HL-60/S4 treated with retinoic acid at 250 ng/mL for 4 days and 3 days (cell line): Measurements from ENCODE around the gene TPSG1.
"Not testable (repeated sequence)": the region's sequence is repeated elsewhere in the genome, so short reads cannot be mapped to it uniquely, and the experiment has no call there.

ENCODE experiments used
- in situ Hi-C: fragments of 300-500 bp; cut with MboI; formaldehyde crosslinking; loops from 2 replicates; pipeline ENCODE4 v1.7.0; 2022; ENCODE audit warnings: low sequenced_read_pairs

Gene TPSG1

DNA sequence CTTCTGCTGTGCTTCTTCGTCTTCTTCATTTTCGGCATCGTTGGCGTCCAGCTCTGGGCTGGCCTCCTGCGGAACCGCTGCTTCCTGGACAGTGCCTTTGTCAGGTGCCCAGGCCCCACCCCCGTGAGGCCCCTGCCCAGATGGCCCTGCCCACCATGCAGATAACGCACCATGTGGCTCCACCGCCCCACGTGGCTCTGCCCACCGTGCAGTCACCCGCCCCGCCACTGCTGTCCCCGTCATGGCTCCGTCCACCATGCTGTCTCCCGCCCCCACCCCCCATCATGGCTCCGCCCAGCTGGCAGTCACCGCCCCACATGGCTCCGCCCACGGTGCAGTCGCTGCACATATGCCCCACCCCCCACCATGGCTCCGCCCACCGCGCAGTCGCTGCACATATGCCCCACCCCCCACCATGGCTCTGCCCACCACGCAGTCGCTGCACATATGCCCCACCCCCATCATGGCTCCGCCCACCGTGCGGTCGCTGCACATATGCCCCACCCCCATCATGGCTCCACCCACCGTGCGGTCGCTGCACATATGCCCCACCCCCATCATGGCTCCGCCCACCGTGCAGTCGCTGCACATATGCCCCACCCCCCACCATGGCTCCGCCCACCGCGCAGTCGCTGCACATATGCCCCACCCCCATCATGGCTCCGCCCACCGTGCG is 26.3 kb downstream of the TPSG1 start:
- in situ Hi-C loops, result not testable (repeated sequence)

DNA sequence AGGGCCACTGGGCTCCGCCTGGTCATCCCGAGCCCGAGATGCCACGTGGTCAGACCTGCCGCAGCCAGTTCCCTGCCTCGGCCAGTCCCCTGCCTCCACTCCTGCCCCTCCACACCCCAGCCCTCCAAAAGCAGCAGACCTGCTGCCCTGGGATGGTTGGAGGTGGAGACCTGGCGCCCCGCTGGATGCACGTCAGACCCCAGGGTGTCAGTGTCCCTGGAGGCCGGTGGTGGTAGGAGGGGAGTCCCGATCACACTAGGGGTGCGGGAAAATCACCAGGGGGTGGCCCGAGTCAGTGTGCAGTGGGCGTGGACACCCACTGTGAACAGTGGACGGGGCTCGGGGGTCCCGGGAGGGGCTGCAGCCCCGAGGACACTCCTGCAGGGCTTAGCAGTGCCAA is 26.9 kb downstream of the TPSG1 start:
- in situ Hi-C loops, result no loop called here

DNA sequence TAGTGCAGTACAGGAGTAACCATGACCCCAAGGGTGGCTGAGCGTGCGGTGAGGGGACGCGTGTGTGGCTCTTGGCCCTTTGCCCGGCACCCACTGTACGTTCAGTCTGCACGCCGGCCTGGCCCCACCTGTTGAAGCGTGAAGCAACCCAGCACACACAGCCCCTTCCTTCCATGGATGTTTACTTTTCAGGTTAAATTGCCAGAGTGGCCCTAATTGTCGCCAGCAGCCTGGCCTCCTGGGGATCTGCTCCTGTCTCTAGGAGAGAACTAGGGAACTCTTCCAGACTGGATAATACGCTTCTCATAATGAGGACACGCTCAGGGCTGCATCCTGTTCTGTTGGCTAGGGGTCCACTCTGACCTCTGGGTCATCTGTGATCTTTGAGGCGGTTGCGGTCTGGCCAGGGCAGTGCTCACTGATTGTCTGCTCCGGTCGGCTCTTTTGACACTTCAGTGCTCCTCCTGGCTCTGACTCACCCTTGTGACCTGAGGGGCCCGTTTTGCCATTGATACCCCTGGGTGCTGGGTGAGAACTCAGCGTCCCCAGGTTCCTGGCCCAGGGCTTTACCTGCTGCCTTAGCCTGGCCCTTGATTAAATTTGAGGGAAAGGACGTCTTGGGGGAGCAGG is 27.7 kb downstream of the TPSG1 start:
- in situ Hi-C loops, result no loop called here

DNA sequence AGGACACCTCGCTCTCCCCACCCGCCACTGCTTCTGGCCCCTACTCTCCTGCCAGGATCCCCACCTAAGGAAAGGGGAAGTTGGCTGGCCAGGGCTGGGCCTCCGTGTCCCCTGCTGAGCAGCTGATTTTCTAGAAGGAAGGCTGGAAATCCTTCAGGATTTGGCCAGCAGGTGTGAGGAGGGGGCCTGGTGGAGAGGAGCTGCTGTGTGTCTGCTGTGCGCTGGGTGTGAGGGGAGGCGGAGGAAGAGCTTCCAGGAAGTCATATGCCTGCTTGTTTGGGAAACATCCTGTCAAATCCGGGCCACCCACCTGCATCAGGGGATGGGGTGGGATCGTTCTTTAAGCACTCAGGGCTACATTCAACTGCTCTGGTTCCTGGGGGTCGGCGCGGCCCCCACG is 28.6 kb downstream of the TPSG1 start:
- in situ Hi-C loops, result no loop called here

DNA sequence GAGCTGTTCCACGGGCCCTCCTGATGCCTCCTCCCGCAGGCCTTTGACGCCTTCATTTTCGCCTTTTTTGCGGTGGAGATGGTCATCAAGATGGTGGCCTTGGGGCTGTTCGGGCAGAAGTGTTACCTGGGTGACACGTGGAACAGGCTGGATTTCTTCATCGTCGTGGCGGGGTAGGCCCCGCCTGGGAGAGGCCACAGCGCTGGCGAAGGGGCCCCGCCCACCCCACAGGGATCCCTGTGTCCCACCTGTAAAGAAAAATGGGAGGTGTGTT is 29.7 kb downstream of the TPSG1 start:
- in situ Hi-C loops, result no loop called here

DNA sequence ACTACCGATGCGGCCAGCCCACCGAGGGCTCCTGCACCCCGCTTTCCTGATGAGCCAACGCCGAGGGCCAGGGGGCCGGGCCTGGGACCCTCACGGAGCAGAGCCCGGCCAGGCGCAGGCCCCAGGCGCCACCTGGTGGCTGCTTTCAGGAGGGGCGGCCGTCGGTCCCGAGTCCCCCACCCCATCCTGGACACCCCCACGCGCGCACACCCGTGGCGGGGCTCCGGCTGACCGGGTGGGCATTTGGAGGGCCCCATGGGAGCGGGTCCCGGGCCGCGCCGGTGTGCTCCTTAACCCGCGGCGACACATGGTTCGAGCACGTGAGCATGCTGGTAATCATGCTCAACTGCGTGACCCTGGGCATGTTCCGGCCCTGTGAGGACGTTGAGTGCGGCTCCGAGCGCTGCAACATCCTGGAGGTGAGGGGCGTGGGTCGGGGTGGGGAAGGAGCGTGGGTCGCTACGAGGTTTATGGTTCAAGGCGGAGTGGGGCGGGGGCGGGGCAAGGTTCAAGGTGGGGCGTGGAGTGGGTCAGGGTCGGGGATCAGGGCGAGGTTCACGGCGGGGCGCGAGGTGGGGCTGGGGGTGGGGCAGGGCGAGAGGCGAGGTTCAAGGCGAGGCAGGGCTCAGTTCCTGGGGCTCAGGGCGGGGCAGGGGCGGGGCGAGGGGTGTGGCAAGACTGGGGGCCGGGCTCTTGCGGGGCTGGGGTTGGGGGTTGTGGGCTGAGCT is 30.2 kb downstream of the TPSG1 start:
- in situ Hi-C loops, result no loop called here

DNA sequence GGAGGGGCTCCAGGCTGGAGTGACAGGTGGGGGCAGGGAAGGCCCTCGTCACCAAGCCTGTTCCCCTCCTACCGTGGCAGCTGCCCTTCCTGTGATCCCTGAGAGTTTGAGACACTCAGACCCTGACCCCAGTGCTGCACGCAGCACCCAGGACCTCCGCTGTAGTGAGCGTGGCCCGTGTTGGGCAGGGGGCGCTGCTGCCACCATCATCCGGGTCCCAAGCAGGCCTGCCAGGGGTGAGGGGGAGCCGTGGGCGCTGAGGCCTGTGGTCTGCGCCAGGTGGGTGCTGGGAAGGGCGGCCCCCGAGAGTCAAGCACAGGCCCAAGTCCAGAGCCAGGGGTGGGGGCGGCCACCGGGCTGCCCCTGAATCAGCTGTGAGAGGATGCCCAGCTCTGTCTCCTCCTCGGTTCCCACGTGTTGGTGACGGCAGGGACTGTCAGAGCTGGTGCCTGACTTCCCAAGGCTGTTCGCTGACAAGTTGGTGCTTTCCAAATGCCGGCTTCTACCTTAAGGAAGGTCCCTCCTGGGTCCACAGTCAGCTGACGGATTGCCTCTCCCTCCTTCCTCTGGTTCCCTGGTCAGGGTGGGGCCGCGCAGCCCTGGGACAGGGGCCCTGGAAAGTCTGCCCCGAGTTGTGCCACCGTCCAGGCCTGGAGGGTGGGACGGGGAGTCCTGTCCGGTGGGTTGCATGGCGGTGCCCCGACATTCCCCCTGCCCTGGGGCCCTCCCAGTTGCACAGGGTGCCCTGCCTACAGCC is 31.1 kb downstream of the TPSG1 start:
- in situ Hi-C loops, result no loop called here

DNA sequence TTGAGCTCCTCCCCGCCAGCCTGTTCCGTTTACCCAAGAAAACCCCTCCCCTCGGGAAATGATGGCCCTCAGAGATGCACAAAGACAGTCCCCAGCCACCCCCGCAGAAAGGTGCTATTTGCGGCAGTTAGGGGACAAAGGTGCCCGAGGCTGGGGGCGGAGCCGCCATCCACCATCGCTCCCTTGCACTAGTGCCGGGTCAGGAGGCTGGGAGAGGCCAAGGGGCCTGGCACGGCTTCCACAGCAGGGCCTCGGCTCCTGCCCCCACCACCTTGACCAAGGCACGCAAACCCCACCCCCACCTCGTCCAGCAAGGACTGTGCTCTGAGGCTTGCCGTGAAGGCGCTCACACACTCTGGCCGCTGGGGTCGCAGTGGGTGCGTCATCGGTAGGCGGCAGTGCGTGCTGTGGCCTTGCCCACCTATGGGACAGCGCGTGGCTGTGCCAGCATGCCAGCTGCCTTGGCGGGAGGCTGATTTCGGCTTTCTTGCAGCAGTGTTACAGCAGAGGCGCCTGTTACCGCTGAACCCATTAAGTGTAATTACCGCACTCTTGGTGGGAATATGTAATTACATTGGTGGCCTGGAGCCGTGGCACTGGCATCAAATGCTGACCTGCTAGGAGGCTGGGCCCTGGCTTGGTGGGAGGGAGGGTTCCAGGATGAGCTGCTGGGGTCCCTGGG is 31.8 kb downstream of the TPSG1 start:
- in situ Hi-C loops, result no loop called here

DNA sequence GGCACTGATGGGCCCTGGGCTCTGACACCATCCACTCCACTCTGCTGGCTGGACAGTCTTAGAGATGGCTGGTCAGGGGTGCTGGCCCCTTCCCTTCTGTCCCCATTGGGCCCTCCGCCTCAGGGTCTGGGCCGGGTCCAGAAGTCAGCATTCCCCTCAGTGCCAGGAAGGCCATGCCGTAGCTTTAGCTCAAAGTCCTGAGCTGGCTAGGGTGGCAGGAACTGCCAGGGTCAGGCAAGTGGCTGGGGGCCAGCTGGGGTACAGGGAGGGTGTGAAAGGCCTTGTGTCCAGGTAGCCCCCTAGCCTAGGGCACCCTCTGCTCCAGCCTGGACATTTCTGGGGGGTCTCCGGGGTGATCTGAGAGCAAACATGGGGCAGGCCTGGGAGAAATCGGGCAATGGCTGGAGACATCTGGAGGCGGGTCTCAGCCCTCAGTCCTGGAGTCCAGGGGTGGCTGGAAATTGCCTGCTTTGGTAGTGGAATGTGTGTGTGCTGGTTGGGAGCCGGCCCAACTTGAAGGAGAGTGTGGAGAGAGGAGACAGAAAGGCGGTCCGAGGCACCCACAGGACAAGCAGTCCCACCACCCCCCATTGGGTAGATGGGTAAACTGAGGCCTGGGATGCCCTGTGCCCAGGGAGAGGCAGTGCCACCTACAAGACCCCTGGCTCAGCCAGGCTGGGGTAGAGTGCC is 32.5 kb downstream of the TPSG1 start:
- in situ Hi-C loops, result no loop called here

DNA sequence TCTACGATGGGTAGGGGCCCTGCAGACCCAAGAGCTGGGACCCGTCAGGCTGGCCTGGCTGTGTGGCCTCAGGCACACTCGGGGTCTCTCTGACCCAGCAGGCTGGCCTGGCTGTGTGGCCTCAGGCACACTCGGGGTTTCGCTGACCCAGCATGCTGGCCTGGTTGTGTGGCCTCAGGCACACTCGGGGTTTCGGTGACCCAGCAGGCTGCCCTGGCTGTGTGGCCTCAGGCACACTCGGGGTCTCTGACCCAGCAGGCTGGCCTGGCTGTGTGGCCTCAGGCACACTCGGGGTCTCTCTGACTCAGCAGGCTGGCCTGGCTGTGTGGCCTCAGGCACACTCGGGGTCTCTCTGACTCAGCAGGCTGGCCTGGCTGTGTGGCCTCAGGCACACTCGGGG is 34.3 kb downstream of the TPSG1 start:
- in situ Hi-C loops, result not testable (repeated sequence)

DNA sequence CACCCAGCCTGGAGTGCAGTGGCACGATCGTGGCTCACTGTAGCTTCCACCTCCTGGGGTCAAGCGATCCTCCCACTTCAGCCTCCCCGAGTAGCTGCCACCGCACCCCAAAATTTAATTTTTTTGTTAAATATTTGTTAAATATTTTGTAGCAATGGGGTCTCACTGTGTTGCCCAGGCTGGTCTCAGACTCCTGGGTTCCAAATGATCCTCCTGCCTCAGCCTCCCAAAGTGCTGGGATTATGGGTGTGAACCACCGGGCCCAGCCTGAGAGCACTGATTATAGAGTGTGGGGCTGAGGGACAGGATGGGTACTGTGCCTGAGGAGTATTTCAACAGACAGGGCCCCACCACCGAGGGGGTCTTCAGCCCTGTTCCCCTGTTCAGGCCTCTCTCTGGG is 35.6 kb downstream of the TPSG1 start:
- in situ Hi-C loops, result no loop called here

DNA sequence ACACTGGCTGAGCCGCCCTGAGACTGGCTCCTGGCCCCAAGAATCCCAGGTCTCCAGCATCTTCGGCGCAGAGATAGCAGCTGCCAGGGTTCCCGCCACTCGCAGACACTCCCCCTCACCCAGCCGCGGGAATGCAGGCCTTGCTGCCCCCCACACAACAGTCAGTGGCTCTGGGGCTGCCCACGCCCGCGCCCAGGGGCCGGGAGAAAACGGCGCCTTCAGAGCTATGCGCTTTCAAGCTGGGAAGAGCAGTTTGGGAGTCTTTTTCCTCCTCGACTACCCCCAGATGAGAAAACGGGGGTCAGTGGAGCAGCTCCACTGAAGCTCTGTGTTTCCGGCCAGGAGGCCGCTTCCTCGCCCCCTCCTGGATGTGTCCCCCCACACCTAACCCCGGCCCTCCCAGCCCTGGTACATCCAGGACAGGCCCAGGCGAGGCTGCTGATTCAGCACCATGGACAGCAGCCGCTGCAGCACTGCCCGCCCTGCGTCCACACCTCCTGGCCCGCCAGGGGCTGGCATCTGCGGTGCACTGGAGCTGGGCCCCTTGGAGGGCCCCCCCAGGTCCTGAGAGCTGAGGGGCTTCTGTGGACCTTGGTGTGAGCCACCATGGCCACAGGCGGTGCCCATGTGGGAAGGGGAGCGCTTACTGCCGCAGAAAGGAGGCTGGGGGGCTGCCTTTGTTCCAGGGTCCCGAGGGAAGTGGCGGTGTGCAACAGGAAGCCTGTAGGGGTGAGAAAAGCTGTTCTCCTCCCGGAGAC is 36.5 kb downstream of the TPSG1 start:
- in situ Hi-C loops, result no loop called here

DNA sequence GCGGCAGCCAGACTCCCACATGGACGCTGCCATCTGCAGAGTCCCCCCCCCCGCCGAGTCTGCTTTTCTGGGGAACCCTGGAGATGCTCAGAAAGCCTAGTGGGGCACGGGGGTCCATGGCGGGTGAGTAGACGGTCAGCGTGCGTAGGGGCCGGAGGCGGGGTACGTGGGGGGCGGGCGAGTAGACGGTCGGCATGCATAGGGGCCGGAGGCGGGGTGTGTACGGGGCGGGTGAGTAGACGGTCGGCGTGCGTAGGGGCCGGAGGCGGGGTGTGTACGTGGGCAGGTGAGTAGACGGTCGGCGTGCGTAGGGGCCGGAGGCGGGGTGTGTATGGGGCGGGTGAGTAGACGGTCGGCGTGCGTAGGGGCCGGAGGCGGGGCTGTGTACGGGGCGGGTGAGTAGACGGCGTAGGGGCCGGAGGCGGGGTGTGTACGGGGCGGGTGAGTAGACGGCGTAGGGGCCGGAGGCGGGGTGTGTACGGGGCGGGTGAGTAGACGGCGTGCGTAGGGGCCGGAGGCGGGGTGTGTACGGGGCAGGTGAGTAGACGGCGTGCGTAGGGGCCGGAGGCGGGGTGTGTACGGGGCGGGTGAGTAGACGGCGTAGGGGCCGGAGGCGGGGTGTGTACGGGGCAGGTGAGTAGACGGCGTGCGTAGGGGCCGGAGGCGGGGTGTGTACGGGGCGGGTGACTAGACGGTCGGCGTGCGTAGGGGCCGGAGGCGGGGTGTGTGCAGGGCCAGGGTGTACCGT is 39.4 kb downstream of the TPSG1 start:
- in situ Hi-C loops, result not testable (repeated sequence)

DNA sequence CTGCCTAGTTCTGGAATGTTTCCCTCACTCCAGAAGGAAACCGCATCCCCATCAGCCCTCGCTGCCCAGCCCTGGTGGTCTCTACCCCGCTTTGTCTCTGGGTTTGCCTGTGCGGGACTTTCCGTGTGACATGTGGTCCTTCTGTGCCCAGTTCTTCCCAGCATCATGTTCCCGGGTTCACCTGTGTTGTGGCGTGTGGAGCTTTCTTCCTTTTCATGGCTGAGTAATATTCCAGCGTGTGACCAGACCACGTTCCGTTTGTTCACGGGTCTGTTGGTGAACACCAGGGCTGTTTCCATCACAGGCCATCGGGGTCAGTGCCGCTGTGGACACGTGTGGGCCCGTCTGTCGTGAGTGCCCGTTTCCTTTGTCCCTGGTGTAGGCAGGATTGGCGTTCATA is 40.1 kb downstream of the TPSG1 start:
- in situ Hi-C loops, result no loop called here

DNA sequence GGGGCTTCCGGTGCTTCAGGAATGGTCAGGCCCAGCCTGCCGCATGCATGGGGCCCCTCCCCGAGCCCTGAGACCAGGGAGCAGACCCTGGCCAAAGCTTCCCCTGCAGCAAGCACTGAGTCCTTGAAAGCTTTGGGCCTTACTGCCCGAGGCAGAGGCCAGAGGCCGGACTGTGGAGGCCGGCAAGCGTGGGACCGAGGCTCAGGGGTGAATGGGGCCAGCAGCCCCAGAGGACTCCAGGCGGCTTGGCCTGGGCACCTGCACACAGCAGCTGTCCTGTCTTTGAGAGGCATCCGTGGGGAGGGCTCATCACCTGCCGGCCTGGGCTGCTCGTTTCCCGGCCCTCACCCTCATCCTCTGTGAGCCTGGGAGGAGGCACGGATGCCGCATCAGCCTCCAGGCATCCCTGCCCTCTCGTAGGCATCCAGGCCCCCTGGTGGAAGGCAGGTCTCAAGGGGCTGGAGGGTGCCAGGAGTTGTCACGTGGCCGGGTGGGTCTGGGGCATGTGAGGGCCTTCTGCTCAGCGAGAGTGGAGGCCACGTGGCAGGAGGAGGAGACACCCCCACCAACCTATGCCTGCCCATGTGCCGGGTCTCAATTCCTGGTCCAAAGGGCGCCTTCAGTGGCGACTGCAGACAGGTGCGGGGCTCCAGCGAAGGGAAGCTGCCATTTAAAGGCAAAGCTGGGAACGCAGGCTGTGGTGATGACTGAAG is 40.8 kb downstream of the TPSG1 start:
- in situ Hi-C loops, result no loop called here

DNA sequence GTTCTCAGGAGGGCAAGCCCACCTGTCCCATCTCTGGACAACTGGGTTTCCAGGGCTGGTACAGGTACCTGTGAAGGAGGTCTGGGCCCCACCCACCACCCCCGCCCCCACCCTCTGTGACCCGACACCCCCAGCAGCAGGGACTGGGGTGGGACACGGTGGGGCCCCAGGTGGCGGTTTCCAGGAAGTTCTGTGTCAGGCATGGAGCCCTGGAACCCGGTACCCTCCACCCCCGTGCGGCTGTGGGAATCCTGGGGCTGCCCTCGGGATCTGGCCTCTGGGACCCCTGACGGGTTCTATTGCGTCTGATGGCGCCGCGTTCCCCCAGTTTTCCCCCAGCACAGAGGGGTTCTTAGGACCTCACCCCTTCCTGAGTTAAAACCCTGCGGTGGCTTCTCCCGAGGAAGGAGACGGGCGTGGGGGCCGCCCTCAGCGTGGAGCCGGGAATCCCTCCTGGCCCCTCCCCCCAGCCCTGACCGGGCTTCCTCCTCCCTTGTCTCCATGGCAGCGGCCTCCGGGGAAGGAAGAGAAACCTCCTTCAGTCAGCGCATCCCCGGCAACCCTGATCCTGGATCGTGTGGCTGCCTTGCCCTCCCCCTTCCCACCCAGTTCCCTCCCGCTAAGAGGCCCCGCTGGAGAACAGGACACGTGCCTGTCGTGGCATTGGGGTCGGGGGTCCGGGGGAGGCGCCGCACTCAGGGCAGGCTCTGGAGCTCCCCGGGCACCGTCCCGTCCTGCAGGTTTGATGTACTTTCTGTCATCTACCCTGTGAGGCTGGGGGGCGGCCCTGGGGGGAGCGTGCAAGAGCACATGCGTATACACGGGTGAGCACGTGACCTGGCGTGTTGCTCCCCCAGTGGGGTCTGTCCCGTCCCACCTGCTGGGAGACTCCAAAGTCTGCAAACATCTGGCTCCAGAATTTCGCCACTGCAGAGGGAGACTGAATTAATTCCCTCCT is 41.8 kb downstream of the TPSG1 start:
- in situ Hi-C loops, result no loop called here

DNA sequence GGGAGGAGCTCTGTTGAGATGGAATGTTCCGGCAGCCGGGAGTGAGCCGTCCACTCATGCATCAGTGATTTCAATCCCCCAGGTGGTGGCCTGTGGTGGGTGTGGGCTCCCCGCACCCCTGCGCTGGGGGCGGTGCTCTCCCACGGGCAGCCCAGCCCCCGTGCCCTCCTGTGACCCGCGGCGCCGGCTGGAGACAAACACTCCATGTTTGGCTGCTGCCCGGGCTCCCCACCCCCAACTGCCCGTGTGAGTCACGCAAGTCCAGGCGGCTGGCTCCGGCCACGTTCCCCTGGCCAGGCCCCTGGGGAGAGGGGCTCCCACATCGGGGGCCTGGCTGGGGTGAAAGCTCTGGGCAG is 42.8 kb downstream of the TPSG1 start:
- in situ Hi-C loops, result no loop called here
